ENCODE results near the gene COPZ1.

DNA sequence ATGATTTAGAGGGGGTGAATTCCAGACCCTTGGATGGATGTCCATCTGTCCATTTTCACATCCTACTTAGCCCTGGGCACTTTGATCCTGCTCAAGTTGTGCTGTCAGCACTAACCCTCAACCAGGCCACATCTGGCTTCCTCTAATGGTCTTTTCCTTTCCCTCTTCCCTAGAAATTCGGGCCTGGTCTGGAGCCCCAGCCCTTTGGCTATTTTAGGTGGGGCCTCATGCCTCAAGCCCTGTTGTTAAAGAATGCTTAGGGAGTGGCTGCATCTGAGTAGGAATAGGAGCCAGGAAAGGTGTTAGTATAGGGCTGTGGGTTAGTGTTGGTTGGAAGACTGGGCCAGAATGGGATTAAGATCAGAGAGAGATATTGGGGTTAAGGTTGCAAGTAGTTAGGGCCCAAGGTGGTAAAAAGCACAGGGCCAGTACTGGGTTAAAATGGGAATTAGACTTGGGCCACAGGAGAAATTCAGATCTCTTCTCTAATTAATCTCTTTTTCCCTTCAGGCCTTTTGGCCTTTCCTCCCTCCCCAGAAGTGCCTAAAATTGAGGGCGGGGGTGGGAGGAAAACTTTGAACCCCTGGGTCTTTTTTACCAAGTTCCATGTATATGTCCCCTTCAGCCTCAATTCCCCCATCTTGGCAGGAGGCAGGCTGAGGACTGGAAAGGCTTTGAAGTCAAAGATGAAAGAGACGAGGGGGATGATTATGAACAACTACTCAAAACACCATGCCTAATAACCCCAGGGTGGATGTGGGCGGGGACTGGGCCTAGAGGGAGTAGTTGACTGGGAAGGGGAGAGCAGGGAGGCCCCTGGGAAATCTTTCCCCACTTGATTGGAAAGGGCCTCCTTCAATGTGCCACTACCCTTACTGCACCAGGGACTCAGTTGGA lies 63.6 kb downstream of the COPZ1 start:
- TF ChIP-seq CTCF (conservative IDR thresholded peaks at IDR 0.05; ENCODE audit: low read length) (no peak), EZH2phosphoT487 (IDR thresholded peaks at IDR 0.05; ENCODE audit: borderline replicate concordance) (no peak)

Data from Loucy (cell line).